GM10266 (cell line): ENCODE data around the gene CARNS1.
"Not testable (repeated sequence)": the region's sequence is repeated elsewhere in the genome, so short reads cannot be mapped to it uniquely, and the experiment has no call there.

ENCODE experiments used
- DNase-seq: peaks from one replicate; pipeline ENCODE4 v3.0.0; 2012; ENCODE audit errors: extremely low spot score
- TF ChIP-seq, protein P1 (sequence below): IDR thresholded peaks from 2 replicates; pipeline ENCODE4 v1.5.1; 2012; ENCODE audit warnings: mild to moderate bottlenecking, low read depth; ENCODE audit not compliant: control insufficient read depth, insufficient read depth; ENCODE audit errors: missing control alignments

CARNS1 gene

DNA sequence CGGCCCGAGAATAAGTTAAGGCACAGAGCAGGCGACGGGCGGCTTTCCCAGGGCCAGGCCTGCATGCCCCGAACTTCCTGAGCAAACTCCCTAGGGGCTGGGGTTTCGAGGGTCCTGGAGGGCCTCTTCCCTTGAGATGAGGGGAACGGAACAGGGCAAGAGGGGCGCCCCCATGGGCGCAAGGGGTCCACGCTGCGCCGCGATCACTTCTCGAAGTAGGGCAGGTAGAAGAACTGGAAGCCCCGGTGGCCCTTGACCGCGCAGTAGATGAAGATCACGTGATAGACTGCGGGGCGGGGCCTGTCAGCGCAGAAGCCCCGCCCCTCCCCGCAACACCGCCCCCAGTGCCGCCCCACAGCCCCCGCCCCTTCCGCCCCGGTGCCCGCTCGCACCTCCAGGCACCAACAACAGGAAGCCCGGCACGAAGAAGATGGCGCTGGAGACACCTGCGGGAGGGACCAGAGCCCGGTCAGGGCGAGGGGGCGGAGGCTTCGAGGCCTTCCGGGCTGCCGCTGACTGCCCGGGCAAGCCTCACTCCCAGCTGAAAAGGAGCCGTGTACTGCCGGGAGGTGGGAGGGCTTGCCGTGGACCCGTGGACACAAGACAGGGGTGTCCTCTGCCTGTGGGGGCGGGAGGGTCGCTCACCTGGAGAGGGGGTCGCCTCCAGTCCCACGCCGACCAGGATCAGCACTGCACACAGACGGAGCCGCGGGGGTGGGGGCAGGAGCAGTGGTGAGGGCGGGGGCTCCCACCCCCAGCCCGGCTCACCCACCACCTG lies 49.1 kb downstream of the CARNS1 start:
- peak; percentile 96 for DNase-seq

DNA sequence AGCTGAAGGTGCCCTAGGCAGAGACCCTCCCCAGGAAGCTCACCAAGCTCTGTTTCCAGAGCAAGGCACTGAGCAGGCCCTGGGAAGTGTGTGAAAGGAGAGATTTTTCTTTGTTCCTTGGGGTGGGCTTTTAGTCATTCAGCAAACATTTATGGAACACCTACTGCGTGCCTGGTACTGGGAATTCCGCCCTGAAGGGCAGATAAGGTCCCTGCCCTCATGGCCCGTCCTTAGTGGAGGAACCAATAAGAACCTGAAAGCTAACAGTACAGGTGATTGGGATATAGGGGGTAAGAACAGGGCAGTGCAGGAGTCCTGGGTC lies 49.7 kb downstream of the CARNS1 start:
- TF ChIP-seq, protein P1, sequence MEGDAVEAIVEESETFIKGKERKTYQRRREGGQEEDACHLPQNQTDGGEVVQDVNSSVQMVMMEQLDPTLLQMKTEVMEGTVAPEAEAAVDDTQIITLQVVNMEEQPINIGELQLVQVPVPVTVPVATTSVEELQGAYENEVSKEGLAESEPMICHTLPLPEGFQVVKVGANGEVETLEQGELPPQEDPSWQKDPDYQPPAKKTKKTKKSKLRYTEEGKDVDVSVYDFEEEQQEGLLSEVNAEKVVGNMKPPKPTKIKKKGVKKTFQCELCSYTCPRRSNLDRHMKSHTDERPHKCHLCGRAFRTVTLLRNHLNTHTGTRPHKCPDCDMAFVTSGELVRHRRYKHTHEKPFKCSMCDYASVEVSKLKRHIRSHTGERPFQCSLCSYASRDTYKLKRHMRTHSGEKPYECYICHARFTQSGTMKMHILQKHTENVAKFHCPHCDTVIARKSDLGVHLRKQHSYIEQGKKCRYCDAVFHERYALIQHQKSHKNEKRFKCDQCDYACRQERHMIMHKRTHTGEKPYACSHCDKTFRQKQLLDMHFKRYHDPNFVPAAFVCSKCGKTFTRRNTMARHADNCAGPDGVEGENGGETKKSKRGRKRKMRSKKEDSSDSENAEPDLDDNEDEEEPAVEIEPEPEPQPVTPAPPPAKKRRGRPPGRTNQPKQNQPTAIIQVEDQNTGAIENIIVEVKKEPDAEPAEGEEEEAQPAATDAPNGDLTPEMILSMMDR: no peak

More for the DNA sequence above, 49.1 kb downstream of the CARNS1 start:
- TF ChIP-seq, protein P1: no peak

DNA sequence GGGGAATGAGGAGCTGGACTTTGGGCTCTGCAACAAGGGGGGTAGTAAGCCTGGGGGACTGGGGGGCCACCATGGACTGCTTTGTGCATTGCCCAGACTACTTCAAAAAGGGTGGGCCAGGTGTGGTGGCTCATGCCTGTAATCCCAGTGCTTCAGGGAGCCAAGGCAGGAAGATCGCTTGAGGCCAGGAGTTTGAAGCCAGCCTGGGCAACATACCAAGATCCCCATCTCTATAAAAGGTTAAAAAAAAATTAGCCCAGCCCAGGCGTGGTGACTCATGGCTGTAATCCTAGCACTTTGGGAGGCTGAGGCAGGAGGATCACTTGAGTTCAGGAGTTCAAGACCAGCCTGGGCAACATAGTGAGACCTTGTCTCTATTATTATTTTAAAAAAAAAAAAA lies 50.1 kb downstream of the CARNS1 start:
- DNase-seq: not testable (repeated sequence)

More for the DNA sequence above, 49.7 kb downstream of the CARNS1 start:
- DNase-seq: no peak

DNA sequence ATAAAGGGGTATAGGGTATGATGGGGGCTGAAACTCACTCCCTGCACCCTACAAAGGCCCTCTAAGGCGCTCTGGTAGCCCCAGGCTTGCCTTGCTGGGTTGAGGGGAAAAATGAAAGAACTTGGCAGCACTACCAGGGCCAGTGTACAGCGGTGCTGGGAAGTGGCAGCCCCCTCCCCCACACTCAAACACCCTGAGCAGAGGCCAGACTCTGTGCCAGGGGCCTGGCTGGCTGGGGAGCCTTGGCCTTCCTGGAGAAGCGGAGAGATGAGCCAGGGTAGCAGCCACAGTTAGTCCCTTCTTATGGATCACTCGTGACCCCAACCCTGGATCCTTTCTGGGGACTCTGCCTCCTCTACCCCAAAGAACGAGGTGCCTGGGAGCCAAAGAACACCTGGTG lies 50.9 kb downstream of the CARNS1 start:
- DNase-seq: no peak
- TF ChIP-seq, protein P1: no peak

DNA sequence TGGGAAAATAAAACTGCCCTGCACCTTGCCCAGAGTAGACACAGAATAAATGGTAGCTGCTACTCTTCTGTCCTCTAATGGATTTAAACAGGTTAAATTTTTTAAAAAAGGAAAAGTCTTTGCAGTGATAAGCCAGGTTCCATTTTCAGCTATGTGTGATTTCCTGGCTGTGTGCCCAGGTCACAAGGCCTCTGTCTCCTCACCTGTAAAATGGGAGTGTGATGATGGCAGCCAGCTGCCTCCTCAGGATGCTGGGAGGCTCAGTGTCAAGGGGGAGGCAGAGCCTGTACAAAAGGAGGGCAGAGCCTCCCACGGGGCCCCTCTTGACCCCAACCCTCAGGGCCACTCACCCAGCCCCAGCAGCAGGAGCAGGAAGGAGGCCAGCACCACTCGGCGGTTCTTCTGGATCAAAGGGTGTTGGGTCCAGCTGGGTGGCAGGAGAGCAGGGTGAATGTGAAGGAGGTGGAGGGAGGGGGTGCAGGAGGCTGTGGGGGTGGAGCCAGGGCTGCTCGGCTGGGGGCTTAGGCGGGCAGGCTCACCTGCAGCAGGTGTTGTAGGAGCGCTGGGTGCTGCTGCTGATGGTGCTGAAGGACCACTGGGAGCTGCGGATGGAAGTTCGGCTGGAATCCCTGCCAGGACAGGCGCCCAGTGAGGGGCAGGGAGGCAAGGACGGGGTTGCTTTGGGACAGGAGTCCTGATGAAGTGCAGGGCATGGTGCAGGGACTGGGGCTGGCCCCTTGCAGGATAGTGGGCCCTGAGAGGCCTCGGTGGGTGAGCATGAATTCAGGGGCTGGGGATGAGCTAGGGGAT lies 51.7 kb downstream of the CARNS1 start:
- DNase-seq: no peak
- TF ChIP-seq, protein P1: no peak

DNA sequence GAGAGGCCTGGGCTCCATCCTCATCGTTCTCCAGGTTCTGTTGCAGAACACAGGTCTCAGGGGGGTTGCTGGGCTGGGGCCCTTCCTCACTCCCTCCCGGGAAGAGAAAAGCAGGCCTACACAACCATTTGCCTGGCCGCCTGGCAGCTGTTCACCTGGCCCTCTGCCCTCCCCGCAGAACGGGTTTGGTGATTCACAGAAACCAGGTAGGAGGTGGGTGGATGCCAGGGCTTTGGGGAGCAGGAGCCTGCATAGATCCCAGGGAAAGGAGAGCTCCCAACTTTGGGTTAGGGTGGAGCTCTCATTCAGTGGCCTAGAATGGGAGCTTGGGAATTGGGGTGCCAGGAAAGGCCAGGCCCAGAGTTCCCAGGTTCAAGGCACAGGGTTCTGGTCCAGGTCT lies 52.6 kb downstream of the CARNS1 start:
- TF ChIP-seq, protein P1: no peak
- no peak for DNase-seq

DNA sequence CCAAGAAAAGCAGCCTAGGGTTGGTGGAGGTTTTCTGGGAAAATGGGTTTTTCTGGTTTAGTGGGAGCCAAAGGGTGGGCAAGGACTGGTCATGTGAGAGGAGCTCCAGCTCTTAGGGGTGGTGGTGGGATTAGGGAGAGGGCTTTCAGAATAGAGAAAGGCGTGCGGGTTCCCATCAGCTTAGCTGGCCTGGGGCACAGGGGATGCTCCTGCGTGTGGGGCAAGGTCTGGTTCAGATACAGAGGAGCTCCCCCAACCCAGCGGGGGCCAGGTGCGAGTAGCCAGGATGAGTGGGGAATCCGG lies 52.9 kb downstream of the CARNS1 start:
- DNase-seq: no peak
- TF ChIP-seq, protein P1: no peak
